GM12878 (cell line): Measurements from ENCODE around the gene MAPK8IP1. TPM values are rescaled to one million over a fixed set of nuclear protein-coding genes. Genes with fewer than 3 reads are reported as not detected.

Experiments used
- ATAC-seq: fragments of 200-7000 bp; cut with Tn5 transposase; 3 replicates; pipeline ENCODE4 v1.9.1; 2020; ENCODE audit warnings: mild to moderate bottlenecking, moderate library complexity
- BruUV-seq: library from RNA; stranded (reverse); fragments of 400-500 nt; replicated peaks from 2 replicates; lab custom pipeline; 2021; lab: Mats Ljungman, UMichigan
- CTCF ChIA-PET: fragments of 300-600 bp; sonication (Branson Sonifier 250); formaldehyde crosslinking; extraction: SDS; loops from one replicate; lab custom pipeline; 2021; ENCODE audit warnings: inconsistent platforms; lab: Yijun Ruan, JAX
- POLR2A ChIA-PET: fragments of 350-600 bp; formaldehyde crosslinking; extraction: SDS; loops from one replicate; lab custom pipeline; 2021; ENCODE audit warnings: inconsistent platforms; lab: Charles Lee
- RAD21 ChIA-PET: fragments of 300-600 bp; sonication (Branson Sonifier 250); formaldehyde crosslinking; loops from one replicate; lab custom pipeline; 2023; ENCODE audit warnings: antibody characterized with exemption; ENCODE audit not compliant: unreplicated experiment; lab: Charles Lee
- SMC1A ChIA-PET: fragments of 300-600 bp; sonication (Branson Sonifier 250); formaldehyde crosslinking; loops from one replicate; lab custom pipeline; 2023; ENCODE audit not compliant: unreplicated experiment, uncharacterized antibody; lab: Charles Lee
- DNase-seq: peaks from one replicate; pipeline ENCODE4 v3.0.0-alpha.2; 2011; ENCODE audit warnings: low read depth, low spot score
- FAIRE-seq: peaks from 3 replicates; lab custom pipeline; 2011; peaks lifted over from hg19 to GRCh38; lab: Jason Lieb, UNC
- H2AFZ ChIP-seq: 2 replicates; pipeline ENCODE4 v1.6.0; 2011; ENCODE audit warnings: low read depth, low read length, control low read depth; ENCODE audit not compliant: control insufficient read depth
- H3K27ac ChIP-seq: 2 replicates; pipeline ENCODE4 v1.5.1; 2011; ENCODE audit warnings: control low read depth; ENCODE audit not compliant: control insufficient read depth, insufficient read depth
- H3K27me3 ChIP-seq, 2 experiments: replicated peaks in 1 of 2; 2 replicates each; pipeline versions ENCODE4 v1.6.0 to v1.6.1; 2011; ENCODE audit warnings: low read length in 1 of 2; ENCODE audit not compliant: control insufficient read depth in 2 of 2, insufficient read depth in 2 of 2
- H3K36me3 ChIP-seq, 2 experiments: 2 replicates each; pipeline ENCODE4 v1.5.1; 2011; ENCODE audit warnings: low read length in 1 of 2; ENCODE audit not compliant: control insufficient read depth in 2 of 2, insufficient read depth in 2 of 2
- H3K4me1 ChIP-seq: 2 replicates; pipeline ENCODE4 v1.6.1; 2011; ENCODE audit warnings: mild to moderate bottlenecking, low read length, moderate library complexity, mixed read lengths; ENCODE audit not compliant: control insufficient read depth, insufficient read depth
- H3K4me2 ChIP-seq: 2 replicates; pipeline ENCODE4 v1.6.0; 2011; ENCODE audit warnings: control low read depth; ENCODE audit not compliant: control insufficient read depth, insufficient read depth
- H3K4me3 ChIP-seq: fragments of 200-600 bp; sonication (generic); 2 replicates; pipeline ENCODE4 v1.5.1; 2016
- H3K79me2 ChIP-seq: 2 replicates; pipeline ENCODE4 v1.6.0; 2011; ENCODE audit warnings: low read length; ENCODE audit not compliant: control insufficient read depth, insufficient read depth
- H3K9ac ChIP-seq: 2 replicates; pipeline ENCODE4 v1.8.0; 2011; ENCODE audit warnings: low read length, control low read depth, mixed read lengths; ENCODE audit not compliant: control insufficient read depth, insufficient read depth
- H3K9me3 ChIP-seq: replicated peaks from 3 replicates; pipeline ENCODE4 v1.5.1; 2011; ENCODE audit warnings: mild to moderate bottlenecking, low read length; ENCODE audit not compliant: control insufficient read depth, insufficient read depth
- H4K20me1 ChIP-seq: 2 replicates; pipeline ENCODE4 v1.6.0; 2011; ENCODE audit not compliant: control insufficient read depth, insufficient read depth
- ATF7 ChIP-seq: fragments of 450-650 bp; IDR thresholded peaks from 2 replicates; pipeline ENCODE4 v1.6.1; 2016; ENCODE audit warnings: low read depth, mild to moderate bottlenecking
- CREB1 ChIP-seq: IDR thresholded peaks from 2 replicates; pipeline ENCODE4 v1.6.1; 2012; ENCODE audit warnings: low read depth, mild to moderate bottlenecking, inconsistent platforms
- PBX3 ChIP-seq: IDR thresholded peaks from 2 replicates; pipeline ENCODE4 v1.6.1; 2011; ENCODE audit warnings: mild to moderate bottlenecking, low read depth, low read length, moderate library complexity; ENCODE audit not compliant: insufficient replicate concordance
- WGBS: methylation state at CpG from one replicate; pipeline ENCODE4 v1.1.6; 2016; ENCODE audit warnings: low lambda C conversion rate; ENCODE audit not compliant: insufficient replicate concordance, insufficient coverage; ENCODE audit errors: missing lambda C conversion rate; 5-methylcytosine and 5-hydroxymethylcytosine counted together
- in situ Hi-C: fragments of 300-500 bp; cut with MboI; formaldehyde crosslinking; loops from 9 replicates; pipeline ENCODE4 v1.14.3; 2018; ENCODE audit warnings: mixed read lengths
- intact Hi-C: fragments of 100-400 bp; cut with micrococcal nuclease; formaldehyde crosslinking; loops from one replicate; pipeline ENCODE4 v1.14.2; 2022; ENCODE audit not compliant: unreplicated experiment
- polyA plus RNA-seq, 11 experiments: library from polyadenylated mRNA; depleted of rRNA in 4 of 11; unstranded in 6 of 11; stranded (reverse) in 5 of 11; fragments of >200 nt; fragmentation: Nextera tagmentation in 4 of 11; fragmentation: Illumina TruSeq in 1 of 11; extraction: Ambion mirVana in 4 of 11; extraction: Trizol in 1 of 11; gene quantifications; 1 replicate in 1 of 11; 2 replicates in 10 of 11; pipeline versions ENCODE4 v1.2.1 to v1.2.3, GENCODE V29; 2011 to 2016; ENCODE audit warnings: inconsistent platforms in 2 of 11, missing spikeins in 2 of 11, low read depth in 1 of 11
- total RNA-seq, 4 experiments: library from RNA; depleted of rRNA in 3 of 4; stranded (reverse); fragments of >200 nt in 3 of 4; fragmentation: Illumina TruSeq in 1 of 4; extraction: Trizol in 1 of 4; gene quantifications; 2 replicates each; pipeline versions ENCODE4 v1.2.1 to v1.2.3, GENCODE V29; 2013 to 2021

MAPK8IP1 gene
- total and polyA plus RNA-seq, 10 of the 15 experiments (the other 5 are each of a cell fraction or from before 2014, with no cell fraction given) = 0.04 to 0.44 (median 0.11) TPM; not detected in 2

- RAD21 ChIA-PET = interaction anchor here (0.6 to 1.4 kb wide), 6 partner anchors 8 to 94 kb away, joined by 3 to 9 read pairs (median 4); partner anchors contain the start of genes CRY2 and PEX16
- no peak for FAIRE-seq
Measured at GRCh38 chr11:45941285-45941684, 55.8 kb downstream of the MAPK8IP1 start.

More at GRCh38 chr11:45941285-45941684, 55.8 kb downstream of the MAPK8IP1 start:
- POLR2A ChIA-PET = interaction anchor here (0.5 to 1.4 kb wide), 2 partner anchors 10 to 35 kb away, joined by 3 to 9 read pairs; no protein-coding TSS in a partner anchor
- in situ Hi-C loops = no loop called here
- TF ChIP-seq CREB1 (0 out of 2 replicates have a peak, but pooled peaks have one; percentile 28), ATF7 (peak; percentile 56; the same call in 1 of the 2 replicates), PBX3 (no peak)
- ATAC-seq (peak; percentile 70), DNase-seq (no peak)
- Histone ChIP-seq H3K9me3 (no peaks in the 10 kb centered on the region), H4K20me1 (no peaks in the 10 kb centered on the region), H3K27me3 (no peaks in the 10 kb centered on the region), H3K36me3 (peaks cover 3 to 19% of the 10 kb centered on the region in 2 experiments; a peak in 3 of 4 replicates), H3K9ac (no peak overlapping the region), H3K4me1 (0 out of 2 replicates have a peak, but pooled peaks cover 3% of the 10 kb centered on the region), H2AFZ (no peak overlapping the region), H3K79me2 (no peaks in the 10 kb centered on the region), H3K4me3 (no peak overlapping the region), H3K27ac (no peak overlapping the region), H3K4me2 (no peak overlapping the region)
- CTCF ChIA-PET = interaction anchor here (0.8 to 4.2 kb wide), 5 partner anchors 11 to 69 kb away, joined by 3 to 34 read pairs (median 5); no protein-coding TSS in a partner anchor
- intact Hi-C loops = no loop called here
- no TSS peak for BruUV-seq
- SMC1A ChIA-PET = interaction anchor here (0.6 to 4.2 kb wide), 5 partner anchors 11 to 71 kb away, joined by 3 to 24 read pairs (median 3); no protein-coding TSS in a partner anchor
- 6% methylated on average over 4 of the region's 4 CpGs for WGBS
